GM12875 (cell line): Measurements from ENCODE around the gene RPP25.

Source experiments
- H3K4me3 ChIP-seq: one replicate; pipeline ENCODE4 v1.5.1; 2011; ENCODE audit warnings: low read depth, low read length, control low read depth
- TF ChIP-seq, protein P1 (sequence below): IDR thresholded peaks from 2 replicates; pipeline ENCODE4 v1.5.1; 2011; ENCODE audit warnings: low read depth, mild to moderate bottlenecking, control low read depth, inconsistent platforms, low read length, moderate library complexity, borderline replicate concordance; ENCODE audit not compliant: insufficient read depth

The RPP25 gene

DNA sequence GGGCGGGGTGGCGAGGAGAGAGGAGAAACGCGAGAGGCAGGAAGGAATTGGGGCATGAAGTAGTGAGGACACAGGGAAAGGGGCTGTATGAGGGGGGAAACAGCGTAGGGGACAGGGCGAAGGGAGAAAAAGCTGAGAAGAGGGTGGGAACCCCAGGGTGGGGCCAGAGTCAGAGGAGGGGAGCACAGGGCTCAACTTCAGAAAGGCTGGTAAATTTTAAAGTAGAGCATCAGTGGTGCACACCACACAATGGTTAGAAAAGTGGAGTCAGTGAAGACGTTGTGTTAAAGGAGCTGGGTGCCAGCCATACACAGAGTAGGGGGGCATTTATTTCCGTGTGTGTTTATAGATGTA, 3.0 kb upstream of the RPP25 start:
- TF ChIP-seq, protein P1, sequence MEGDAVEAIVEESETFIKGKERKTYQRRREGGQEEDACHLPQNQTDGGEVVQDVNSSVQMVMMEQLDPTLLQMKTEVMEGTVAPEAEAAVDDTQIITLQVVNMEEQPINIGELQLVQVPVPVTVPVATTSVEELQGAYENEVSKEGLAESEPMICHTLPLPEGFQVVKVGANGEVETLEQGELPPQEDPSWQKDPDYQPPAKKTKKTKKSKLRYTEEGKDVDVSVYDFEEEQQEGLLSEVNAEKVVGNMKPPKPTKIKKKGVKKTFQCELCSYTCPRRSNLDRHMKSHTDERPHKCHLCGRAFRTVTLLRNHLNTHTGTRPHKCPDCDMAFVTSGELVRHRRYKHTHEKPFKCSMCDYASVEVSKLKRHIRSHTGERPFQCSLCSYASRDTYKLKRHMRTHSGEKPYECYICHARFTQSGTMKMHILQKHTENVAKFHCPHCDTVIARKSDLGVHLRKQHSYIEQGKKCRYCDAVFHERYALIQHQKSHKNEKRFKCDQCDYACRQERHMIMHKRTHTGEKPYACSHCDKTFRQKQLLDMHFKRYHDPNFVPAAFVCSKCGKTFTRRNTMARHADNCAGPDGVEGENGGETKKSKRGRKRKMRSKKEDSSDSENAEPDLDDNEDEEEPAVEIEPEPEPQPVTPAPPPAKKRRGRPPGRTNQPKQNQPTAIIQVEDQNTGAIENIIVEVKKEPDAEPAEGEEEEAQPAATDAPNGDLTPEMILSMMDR: no peak
- H3K4me3 ChIP-seq: no peak overlapping the region

DNA sequence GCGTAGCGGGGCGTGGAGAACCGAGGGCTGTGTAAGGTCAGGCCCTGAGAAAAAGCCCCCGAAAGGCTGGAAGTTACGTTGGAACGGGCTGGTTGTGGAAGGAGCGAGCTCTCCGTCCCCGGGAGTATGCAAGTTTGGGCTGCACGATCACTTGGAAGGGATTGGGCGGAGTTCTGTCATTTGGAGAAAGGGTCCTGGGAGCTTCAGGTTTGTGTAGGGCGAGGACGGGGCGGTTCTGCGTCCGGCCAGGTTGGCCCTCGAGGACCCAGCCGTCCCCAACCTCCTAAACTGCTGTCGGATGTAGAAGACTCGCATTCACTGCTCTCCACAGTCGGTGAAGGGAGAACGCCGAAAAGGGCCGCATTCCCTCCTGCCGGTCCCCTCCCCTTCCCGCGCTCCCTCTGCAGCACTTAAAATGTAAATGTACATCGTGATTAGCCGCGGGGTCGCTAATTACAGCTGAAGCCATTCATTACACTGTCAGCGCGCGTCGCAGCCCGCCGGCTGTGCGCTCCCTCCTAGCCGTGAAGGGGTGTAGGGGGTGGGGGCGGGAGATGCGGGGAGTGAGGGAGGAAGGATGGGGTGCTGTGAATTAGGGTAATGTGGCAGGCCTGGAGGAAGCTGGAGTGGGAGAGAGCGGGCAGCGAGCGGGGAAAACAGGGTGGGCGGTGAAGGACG, 2.5 kb upstream of the RPP25 start:
- H3K4me3 ChIP-seq: no peak overlapping the region
- TF ChIP-seq, protein P1: no peak

DNA sequence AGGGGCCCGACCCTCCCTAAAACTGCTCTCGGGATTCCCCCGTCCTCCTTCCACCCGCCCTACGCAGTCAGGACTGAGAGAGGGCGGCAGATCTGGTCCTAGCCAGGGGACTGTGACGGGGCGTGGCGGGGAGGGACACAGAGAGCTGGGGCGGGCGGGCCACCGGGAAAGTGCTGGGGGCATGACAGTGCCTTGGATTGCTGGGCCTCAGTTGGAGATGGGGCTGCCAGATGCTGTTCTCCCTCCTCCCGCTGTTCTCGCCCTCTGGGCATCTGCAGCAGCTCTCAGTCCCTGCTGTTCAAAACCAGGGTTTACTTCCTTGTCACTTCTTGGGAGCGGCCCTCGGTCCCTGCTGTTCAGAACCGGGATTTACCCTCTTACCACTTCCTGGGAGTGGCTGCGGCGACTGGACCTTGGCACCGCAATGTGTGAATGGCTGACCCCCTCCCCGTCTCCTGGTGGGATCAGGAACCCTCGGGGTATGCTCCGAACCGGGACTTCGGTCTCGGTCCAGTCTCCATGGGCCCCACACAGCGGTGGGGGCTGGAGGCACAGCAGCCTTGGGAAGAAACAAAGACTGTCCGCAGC, 1.8 kb upstream of the RPP25 start:
- H3K4me3 ChIP-seq: no peak overlapping the region
- TF ChIP-seq, protein P1: no peak

DNA sequence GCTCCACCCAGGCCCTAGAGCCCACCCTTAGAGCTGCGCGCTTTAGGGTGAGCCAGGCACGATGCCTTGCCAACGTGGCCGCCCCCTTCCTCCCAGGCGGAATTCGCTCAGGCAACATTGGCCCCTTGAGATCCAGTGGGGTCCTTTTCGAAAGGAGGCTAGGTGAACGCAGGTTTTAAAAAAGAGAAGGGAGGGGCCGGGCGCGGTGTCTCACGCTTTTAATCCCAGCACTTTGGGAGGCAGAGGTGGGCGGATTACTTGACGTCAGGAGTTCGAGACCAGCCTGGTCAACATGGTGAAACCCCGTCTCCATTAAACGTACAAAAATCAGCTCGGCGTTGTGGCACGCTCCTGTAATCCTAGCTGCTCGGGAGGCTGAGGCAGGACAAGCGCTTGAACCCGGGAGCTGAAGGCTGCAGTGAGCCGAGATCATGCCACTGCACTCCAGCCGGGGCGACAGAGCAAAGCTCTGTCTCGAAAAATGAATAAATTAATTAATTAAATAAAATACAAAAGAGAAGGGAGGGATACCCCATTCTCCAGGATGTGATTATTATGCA, 984 bp upstream of the RPP25 start:
- TF ChIP-seq, protein P1: no peak
- no peak overlapping the region for H3K4me3 ChIP-seq

DNA sequence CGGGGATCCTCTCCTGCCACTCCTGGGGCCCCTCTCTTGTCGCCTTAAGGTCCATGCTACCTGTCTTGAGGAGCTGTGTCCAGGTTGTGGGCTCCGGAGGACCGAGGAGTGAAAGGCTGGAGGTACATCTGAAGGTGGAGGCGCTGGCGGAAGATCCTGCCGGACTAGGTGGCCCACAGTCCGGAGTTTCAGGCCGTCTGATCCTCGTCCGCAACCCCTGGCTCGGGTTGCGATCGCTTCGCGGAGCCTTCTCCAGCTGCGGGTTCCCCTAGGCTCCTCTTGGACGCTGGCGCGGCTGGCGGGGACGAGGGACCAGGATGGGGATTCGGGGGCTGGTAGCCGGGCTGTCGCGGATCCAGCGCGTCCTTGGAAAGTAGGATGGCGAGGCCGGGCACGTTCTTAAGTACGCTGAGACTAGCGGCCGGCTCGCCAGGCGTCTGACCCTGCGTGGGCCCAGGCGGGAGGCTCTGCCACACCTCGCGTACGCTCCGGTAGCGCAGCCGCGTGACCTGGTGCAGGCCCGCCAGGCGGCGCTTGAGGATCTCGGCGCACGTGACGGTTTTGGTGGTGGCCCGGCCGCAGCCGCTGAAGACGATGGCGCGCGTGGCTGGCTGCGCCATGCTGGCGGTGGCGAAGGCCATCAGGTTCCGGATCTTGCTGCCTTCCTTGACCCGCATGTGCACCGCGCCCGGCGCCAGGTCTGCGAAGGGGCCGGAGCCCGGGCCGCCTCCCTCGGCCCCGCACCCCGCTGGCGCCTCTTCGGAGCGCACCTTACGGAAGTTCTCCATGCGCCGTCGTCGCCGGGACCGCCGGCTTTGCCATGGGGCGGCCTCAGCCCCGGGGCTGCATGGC, 550 bp downstream of the RPP25 start:
- H3K4me3 ChIP-seq: peak overlapping the region; percentile 56
- TF ChIP-seq, protein P1: peak; percentile 51

DNA sequence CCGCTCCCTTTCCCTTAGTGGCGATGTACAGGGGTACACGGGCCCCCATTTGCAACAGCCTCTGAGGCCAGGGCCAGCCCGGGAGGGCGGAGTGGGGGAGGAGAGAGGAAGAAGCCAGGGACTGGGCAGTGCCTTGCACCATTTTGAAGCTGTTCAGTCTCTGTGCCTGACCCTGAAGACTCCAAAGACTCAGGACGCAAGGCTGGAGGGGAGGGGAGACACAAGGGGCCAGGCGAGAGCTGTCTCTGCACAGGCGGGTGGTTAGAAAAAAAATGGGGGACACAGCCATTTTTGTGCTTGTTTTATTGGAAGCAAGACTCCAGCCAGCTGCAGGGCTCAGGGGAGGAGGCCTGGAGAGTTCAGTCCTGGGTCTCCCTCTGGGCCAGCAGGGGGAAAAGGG, 1.6 kb downstream of the RPP25 start:
- H3K4me3 ChIP-seq: no peak overlapping the region
- TF ChIP-seq, protein P1: no peak
